HCT116 (cell line): ENCODE data around the gene CIZ1. TPM values are rescaled to one million over a fixed set of nuclear protein-coding genes. Genes with fewer than 3 reads are reported as not detected.
A peak's percentile ranks its signal among the peaks of the same experiment; 100 is the strongest.

Experiments used
- ATAC-seq: fragments of 200-7000 bp; cut with Tn5 transposase; 2 replicates; pipeline ENCODE4 v1.9.1; 2020; ENCODE audit warnings: mild to moderate bottlenecking, moderate library complexity
- BruUV-seq: library from RNA; stranded (reverse); fragments of 400-500 nt; replicated peaks from 2 replicates; lab custom pipeline; 2021; lab: Mats Ljungman, UMichigan
- CTCF ChIA-PET: fragments of 300-600 bp; sonication (Branson Sonifier 250); formaldehyde crosslinking; loops from one replicate; lab custom pipeline; 2021; ENCODE audit warnings: antibody characterized with exemption; lab: Charles Lee
- POLR2A ChIA-PET: fragments of 300-600, 350-600 bp; sonication (Branson Sonifier 250); formaldehyde crosslinking; loops from one replicate; lab custom pipeline; 2021; ENCODE audit warnings: antibody characterized with exemption; lab: Charles Lee
- RAD21 ChIA-PET, 2 experiments: fragments of 300-600 bp; sonication (Branson Sonifier 250); formaldehyde crosslinking; loops; one replicate each; lab custom pipeline; 2023; ENCODE audit warnings: low total read pairs in 2 of 2; ENCODE audit not compliant: uncharacterized antibody in 2 of 2, unreplicated experiment in 2 of 2, low non-redundant PET in 1 of 2; lab: Charles Lee
- DNase-seq: peaks from one replicate; pipeline ENCODE4 v3.0.0-alpha.2; 2010; ENCODE audit warnings: low read depth, low spot score
- H2AFZ ChIP-seq: fragments of 200-600 bp; shearing (Covaris generic), sonication (generic); 2 replicates; pipeline ENCODE4 v1.6.1; 2017; ENCODE audit warnings: low read depth, mixed run types, mixed read lengths, antibody characterized with exemption, low read length; ENCODE audit not compliant: poor library complexity, severe bottlenecking
- H3K27ac ChIP-seq: 2 replicates; pipeline ENCODE4 v1.5.1; 2012; ENCODE audit warnings: low read depth, low read length
- H3K27me3 ChIP-seq: fragments of 200-600 bp; sonication (generic); 2 replicates; pipeline ENCODE4 v1.6.1; 2016; ENCODE audit warnings: mixed run types, low read length, mixed read lengths; ENCODE audit not compliant: insufficient read depth
- H3K36me3 ChIP-seq, 2 experiments: fragments of 200-500 bp in 1 of 2; fragments of 200-600 bp in 1 of 2; sonication (Bioruptor generic) in 1 of 2; sonication (generic) in 1 of 2; 2 replicates each; pipeline versions ENCODE4 v1.5.1 to v1.6.1; 2014 to 2016; ENCODE audit warnings: low read length in 2 of 2, inconsistent platforms in 1 of 2, mixed read lengths in 1 of 2, mixed run types in 1 of 2; ENCODE audit not compliant: insufficient read depth in 2 of 2, control insufficient read depth in 1 of 2
- H3K4me1 ChIP-seq, 2 experiments: fragments of 200-600 bp in 1 of 2; sonication (generic) in 1 of 2; 2 replicates each; pipeline versions ENCODE4 v1.5.1 to v1.6.1; 2012 to 2017; ENCODE audit warnings: low read length in 2 of 2, inconsistent platforms in 1 of 2, mild to moderate bottlenecking in 1 of 2, mixed read lengths in 1 of 2, mixed run types in 1 of 2, moderate library complexity in 1 of 2; ENCODE audit not compliant: insufficient read depth in 2 of 2, control insufficient read depth in 1 of 2
- H3K4me2 ChIP-seq: fragments of 200-600 bp; sonication (generic); 2 replicates; pipeline ENCODE4 v1.6.1; 2017; ENCODE audit warnings: mixed run types, low read length, mixed read lengths
- H3K4me3 ChIP-seq, 2 experiments: fragments of 200-600 bp in 1 of 2; sonication (generic) in 1 of 2; replicated peaks in 1 of 2; 2 replicates each; pipeline ENCODE4 v1.5.1; 2011 to 2016; ENCODE audit warnings: low read length in 2 of 2, control low read depth in 1 of 2, low read depth in 1 of 2, mild to moderate bottlenecking in 1 of 2, mixed read lengths in 1 of 2, mixed run types in 1 of 2
- H3K79me2 ChIP-seq: fragments of 200-600 bp; sonication (generic); 2 replicates; pipeline ENCODE4 v1.6.1; 2017; ENCODE audit warnings: mild to moderate bottlenecking, mixed run types, low read length, moderate library complexity, mixed read lengths; ENCODE audit not compliant: insufficient read depth
- H3K9ac ChIP-seq: fragments of 200-600 bp; sonication (generic); 2 replicates; pipeline ENCODE4 v1.6.1; 2016; ENCODE audit warnings: low read length, mixed read lengths
- H3K9me2 ChIP-seq: fragments of 200-600 bp; sonication (generic), shearing (Covaris generic); 2 replicates; pipeline ENCODE4 v1.6.1; 2017; ENCODE audit warnings: mixed run types, mild to moderate bottlenecking, moderate library complexity; ENCODE audit not compliant: insufficient read depth
- H3K9me3 ChIP-seq, 2 experiments: fragments of 200-500 bp in 1 of 2; fragments of 200-600 bp in 1 of 2; sonication (Bioruptor generic) in 1 of 2; sonication (generic) in 1 of 2; 2 replicates each; pipeline ENCODE4 v1.6.1; 2014 to 2017; ENCODE audit warnings: low read length in 2 of 2, mixed read lengths in 2 of 2, inconsistent platforms in 1 of 2, low read depth in 1 of 2, mild to moderate bottlenecking in 1 of 2, mixed run types in 1 of 2, moderate library complexity in 1 of 2; ENCODE audit not compliant: control insufficient read depth in 1 of 2, insufficient read depth in 1 of 2
- H4K20me1 ChIP-seq: fragments of 200-600 bp; sonication (generic), shearing (Covaris generic); 2 replicates; pipeline ENCODE4 v1.6.1; 2017; ENCODE audit warnings: mixed run types, mild to moderate bottlenecking, moderate library complexity; ENCODE audit not compliant: insufficient read depth
- ELF1 ChIP-seq: IDR thresholded peaks from 2 replicates; pipeline ENCODE4 v1.6.1; 2012; ENCODE audit warnings: low read depth, borderline replicate concordance
- EZH2 ChIP-seq: fragments of 200-600 bp; sonication (generic); IDR thresholded peaks from 2 replicates; pipeline ENCODE4 v1.6.1; 2017; ENCODE audit warnings: antibody characterized with exemption, mixed run types
- EZH2phosphoT487 ChIP-seq: fragments of 200-600 bp; IDR thresholded peaks from 2 replicates; pipeline ENCODE4 v1.6.1; 2018; ENCODE audit warnings: antibody characterized with exemption, borderline replicate concordance
- JUND ChIP-seq: IDR thresholded peaks from 2 replicates; pipeline ENCODE4 v1.6.1; 2012
- POLR2AphosphoS5 ChIP-seq: IDR thresholded peaks from 2 replicates; pipeline ENCODE4 v1.6.1; 2011; ENCODE audit warnings: mild to moderate bottlenecking, low read depth, low read length, moderate library complexity
- SIN3A ChIP-seq: IDR thresholded peaks from 2 replicates; pipeline ENCODE4 v1.6.1; 2012; ENCODE audit warnings: low read depth
- SP1 ChIP-seq: IDR thresholded peaks from 2 replicates; pipeline ENCODE4 v1.6.1; 2012; ENCODE audit warnings: low read depth
- SRF ChIP-seq: IDR thresholded peaks from 2 replicates; pipeline ENCODE4 v1.6.1; 2012; ENCODE audit warnings: low read depth
- ZFX ChIP-seq: fragments of 450-650 bp; IDR thresholded peaks from 2 replicates; pipeline ENCODE4 v1.6.1; 2017
- ZNF274 ChIP-seq: fragments of 200-500 bp; sonication (Bioruptor generic); IDR thresholded peaks from 2 replicates; pipeline ENCODE4 v1.6.1; 2014; ENCODE audit warnings: mild to moderate bottlenecking, low read depth, low read length, inconsistent platforms
- intact Hi-C: fragments of 100-400 bp; cut with micrococcal nuclease; formaldehyde crosslinking; loops from 2 replicates; pipeline ENCODE4 v1.10.0; 2022
- total RNA-seq: library from RNA; stranded (reverse); gene quantifications from one replicate; pipeline ENCODE4 v1.2.1, GENCODE V29; 2021; ENCODE audit not compliant: unreplicated experiment
- TF ChIP-seq, protein P1 (sequence below), 3 experiments: fragments of 200-600 bp in 1 of 3; sonication (generic) in 1 of 3; IDR thresholded peaks in 2 of 3; conservative IDR thresholded peaks in 1 of 3; 2 replicates each; pipeline ENCODE4 v1.5.1; 2012 to 2017; ENCODE audit warnings: low read depth in 2 of 3, low read length in 2 of 3, antibody characterized with exemption in 1 of 3, borderline replicate concordance in 1 of 3, control low read depth in 1 of 3, mild to moderate bottlenecking in 1 of 3, mixed read lengths in 1 of 3, mixed run types in 1 of 3, moderate library complexity in 1 of 3; ENCODE audit not compliant: insufficient read depth in 1 of 3
- TF ChIP-seq, protein P2 (sequence below): IDR thresholded peaks from 2 replicates; pipeline ENCODE4 v1.6.1; 2011; ENCODE audit warnings: mild to moderate bottlenecking, low read length, moderate library complexity; ENCODE audit not compliant: insufficient replicate concordance; ENCODE audit errors: extremely low read depth
- TF ChIP-seq, protein P3 (sequence below): IDR thresholded peaks from 2 replicates; pipeline ENCODE4 v1.6.1; 2012
- TF ChIP-seq, protein P4 (sequence below): IDR thresholded peaks from 2 replicates; pipeline ENCODE4 v1.6.1; 2012

The CIZ1 gene
- total RNA-seq, 1 experiment from 2014 or later = 144 TPM

DNA sequence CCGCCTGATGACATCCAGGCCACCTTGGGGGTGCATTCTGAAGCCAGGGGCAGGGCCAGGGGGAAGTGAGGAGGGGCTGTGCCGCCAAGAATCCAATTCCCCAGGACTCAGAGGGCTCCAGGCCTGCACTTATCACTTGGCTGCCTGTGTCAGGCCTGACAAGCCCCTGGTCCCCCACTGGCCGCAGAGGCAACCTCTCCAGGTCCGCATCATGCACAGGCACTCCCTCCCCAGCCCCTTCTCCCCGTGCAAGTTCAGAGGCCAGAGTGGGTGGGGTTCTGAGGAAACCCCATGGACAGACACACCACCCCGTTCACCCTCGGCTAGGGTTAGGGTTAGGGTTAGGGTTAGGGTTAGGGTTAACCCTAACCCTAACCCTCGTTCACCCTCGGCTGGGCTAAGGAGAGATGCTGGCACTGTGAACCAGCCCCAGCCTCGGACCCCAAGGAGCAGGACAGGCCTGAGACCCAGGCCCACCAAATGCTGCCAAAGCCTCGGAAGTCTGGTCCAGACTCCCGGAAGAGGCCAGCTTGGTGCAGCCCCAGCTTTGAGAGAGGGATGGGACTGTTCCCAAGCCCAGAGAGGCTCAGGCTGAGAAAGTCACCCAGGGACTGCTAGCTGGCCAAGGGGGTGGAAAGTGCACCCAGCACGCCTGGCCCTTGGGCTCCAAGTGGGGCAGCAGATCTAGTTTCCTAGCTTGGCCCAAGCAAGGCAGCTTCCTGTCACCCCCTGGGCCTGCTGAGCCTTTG lies 37.3 kb downstream of the CIZ1 start:
- Histone ChIP-seq H4K20me1 (no peaks in the 10 kb centered on the region), H3K9me2 (no peaks in the 10 kb centered on the region), H3K4me1 (peaks cover 8 to 20% of the 10 kb centered on the region in 2 experiments), H3K27me3 (no peaks in the 10 kb centered on the region), H2AFZ (no peak overlapping the region), H3K9ac (no peak overlapping the region), H3K27ac (no peak overlapping the region), H3K36me3 (no peaks in the 10 kb centered on the region), H3K4me2 (no peak overlapping the region), H3K79me2 (no peaks in the 10 kb centered on the region), H3K9me3 (no peaks in the 10 kb centered on the region), H3K4me3 (no peak overlapping the region)
- DNase-seq (no peak), ATAC-seq (no peak)
- RAD21 ChIA-PET = no interaction called here
- intact Hi-C loops = no loop called here
- BruUV-seq = no TSS peak
- TF ChIP-seq POLR2AphosphoS5 (peak; percentile 35; the same call in 1 of the 2 replicates), SIN3A (no peak)
- CTCF ChIA-PET = no interaction called here
- POLR2A ChIA-PET = no interaction called here

DNA sequence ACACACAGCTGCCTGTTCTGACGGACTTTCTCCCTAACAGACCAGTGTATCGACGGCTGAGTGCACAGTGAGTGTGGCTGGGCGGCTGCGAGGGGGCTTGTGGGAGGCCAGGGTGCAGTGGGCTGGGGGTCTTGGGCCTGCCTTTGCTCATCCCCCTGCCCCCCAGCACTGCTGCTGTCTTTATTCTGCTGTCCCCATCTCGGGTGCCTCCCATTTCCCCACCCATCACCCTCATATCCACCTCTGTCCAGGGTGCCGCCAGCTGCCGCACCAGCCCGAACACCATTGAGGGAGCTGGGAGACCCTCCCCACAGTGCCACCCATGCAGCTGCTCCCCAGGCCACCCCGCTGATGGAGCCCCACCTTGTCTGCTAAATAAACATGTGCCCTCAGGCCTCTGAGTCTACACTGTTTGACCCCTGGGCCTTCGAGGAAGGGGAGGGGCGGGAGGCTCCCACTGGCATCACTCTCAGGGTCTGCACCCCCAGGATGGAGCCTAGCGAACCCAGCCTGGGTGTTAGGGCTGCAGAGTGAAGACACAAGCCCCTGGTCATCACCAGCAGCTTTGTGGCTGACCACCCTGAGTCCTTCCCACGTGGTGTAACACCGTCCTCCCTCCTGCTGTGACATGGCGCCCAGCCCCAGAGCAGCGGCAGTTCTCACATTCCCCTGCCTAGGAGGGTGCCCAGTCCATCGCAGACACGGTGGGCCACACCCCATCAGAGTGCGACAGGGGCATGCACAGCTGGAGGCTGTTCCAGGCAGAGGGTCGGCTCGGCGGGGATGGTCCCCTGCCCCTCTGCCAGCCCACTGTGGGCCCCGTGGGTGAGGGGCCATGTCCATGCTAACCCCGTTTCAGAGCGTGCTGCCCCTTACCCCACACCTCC lies 38.1 kb downstream of the CIZ1 start:
- POLR2A ChIA-PET = no interaction called here
- CTCF ChIA-PET = no interaction called here
- Histone ChIP-seq H4K20me1 (no peaks in the 10 kb centered on the region), H3K9me2 (no peaks in the 10 kb centered on the region), H3K27ac (no peak overlapping the region), H3K4me3 (no peak overlapping the region), H3K9me3 (no peaks in the 10 kb centered on the region), H2AFZ (no peak overlapping the region), H3K4me2 (no peak overlapping the region), H3K79me2 (no peaks in the 10 kb centered on the region), H3K9ac (no peak overlapping the region), H3K36me3 (no peaks in the 10 kb centered on the region), H3K4me1 (peaks cover 10 to 28% of the 10 kb centered on the region in 2 experiments), H3K27me3 (no peaks in the 10 kb centered on the region)
- DNase-seq (no peak), ATAC-seq (no peak)
- RAD21 ChIA-PET = no interaction called here
- intact Hi-C loops = no loop called here
- no TSS peak for BruUV-seq
- TF ChIP-seq ELF1 = no peak
- TF ChIP-seq, protein P1, sequence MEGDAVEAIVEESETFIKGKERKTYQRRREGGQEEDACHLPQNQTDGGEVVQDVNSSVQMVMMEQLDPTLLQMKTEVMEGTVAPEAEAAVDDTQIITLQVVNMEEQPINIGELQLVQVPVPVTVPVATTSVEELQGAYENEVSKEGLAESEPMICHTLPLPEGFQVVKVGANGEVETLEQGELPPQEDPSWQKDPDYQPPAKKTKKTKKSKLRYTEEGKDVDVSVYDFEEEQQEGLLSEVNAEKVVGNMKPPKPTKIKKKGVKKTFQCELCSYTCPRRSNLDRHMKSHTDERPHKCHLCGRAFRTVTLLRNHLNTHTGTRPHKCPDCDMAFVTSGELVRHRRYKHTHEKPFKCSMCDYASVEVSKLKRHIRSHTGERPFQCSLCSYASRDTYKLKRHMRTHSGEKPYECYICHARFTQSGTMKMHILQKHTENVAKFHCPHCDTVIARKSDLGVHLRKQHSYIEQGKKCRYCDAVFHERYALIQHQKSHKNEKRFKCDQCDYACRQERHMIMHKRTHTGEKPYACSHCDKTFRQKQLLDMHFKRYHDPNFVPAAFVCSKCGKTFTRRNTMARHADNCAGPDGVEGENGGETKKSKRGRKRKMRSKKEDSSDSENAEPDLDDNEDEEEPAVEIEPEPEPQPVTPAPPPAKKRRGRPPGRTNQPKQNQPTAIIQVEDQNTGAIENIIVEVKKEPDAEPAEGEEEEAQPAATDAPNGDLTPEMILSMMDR (IDR thresholded peaks at IDR 0.05 in 2 of 3, conservative IDR thresholded peaks at IDR 0.05 in 1 of 3; ENCODE audit: borderline replicate concordance in 1 of 3, insufficient read depth in 1 of 3, low read depth in 2 of 3, low read length in 2 of 3) = no peak
- TF ChIP-seq, protein P2, sequence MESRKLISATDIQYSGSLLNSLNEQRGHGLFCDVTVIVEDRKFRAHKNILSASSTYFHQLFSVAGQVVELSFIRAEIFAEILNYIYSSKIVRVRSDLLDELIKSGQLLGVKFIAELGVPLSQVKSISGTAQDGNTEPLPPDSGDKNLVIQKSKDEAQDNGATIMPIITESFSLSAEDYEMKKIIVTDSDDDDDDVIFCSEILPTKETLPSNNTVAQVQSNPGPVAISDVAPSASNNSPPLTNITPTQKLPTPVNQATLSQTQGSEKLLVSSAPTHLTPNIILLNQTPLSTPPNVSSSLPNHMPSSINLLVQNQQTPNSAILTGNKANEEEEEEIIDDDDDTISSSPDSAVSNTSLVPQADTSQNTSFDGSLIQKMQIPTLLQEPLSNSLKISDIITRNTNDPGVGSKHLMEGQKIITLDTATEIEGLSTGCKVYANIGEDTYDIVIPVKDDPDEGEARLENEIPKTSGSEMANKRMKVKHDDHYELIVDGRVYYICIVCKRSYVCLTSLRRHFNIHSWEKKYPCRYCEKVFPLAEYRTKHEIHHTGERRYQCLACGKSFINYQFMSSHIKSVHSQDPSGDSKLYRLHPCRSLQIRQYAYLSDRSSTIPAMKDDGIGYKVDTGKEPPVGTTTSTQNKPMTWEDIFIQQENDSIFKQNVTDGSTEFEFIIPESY = no peak
- TF ChIP-seq SRF = no peak
- TF ChIP-seq EZH2 = no peak
- TF ChIP-seq EZH2phosphoT487 = no peak
- no peak for TF ChIP-seq SP1
- TF ChIP-seq ZNF274 = no peak
- TF ChIP-seq JUND = no peak
- TF ChIP-seq ZFX = no peak
- TF ChIP-seq, protein P3, sequence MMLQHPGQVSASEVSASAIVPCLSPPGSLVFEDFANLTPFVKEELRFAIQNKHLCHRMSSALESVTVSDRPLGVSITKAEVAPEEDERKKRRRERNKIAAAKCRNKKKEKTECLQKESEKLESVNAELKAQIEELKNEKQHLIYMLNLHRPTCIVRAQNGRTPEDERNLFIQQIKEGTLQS = no peak
- TF ChIP-seq, protein P4, sequence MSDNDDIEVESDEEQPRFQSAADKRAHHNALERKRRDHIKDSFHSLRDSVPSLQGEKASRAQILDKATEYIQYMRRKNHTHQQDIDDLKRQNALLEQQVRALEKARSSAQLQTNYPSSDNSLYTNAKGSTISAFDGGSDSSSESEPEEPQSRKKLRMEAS = no peak
